Stomach (tissue), 4 donors: Measurements from ENCODE around the gene LCN12.

ENCODE experiments used
- CTCF ChIP-seq, 7 experiments: fragments of 450-650 bp in 4 of 7; fragments of 200-600 bp in 3 of 7; sonication (generic) in 3 of 7; IDR thresholded peaks; one replicate each; pipeline ENCODE4 v1.5.1; 2016 to 2019; ENCODE audit warnings: antibody characterized with exemption in 7 of 7, control low read depth in 2 of 7, mild to moderate bottlenecking in 1 of 7
- POLR2A ChIP-seq, 4 donors: fragments of 450-650 bp; IDR thresholded peaks; one replicate each; pipeline ENCODE4 v1.6.1; 2016; ENCODE audit warnings: antibody characterized with exemption in 4 of 4, control low read depth in 2 of 4, mild to moderate bottlenecking in 1 of 4, moderate library complexity in 1 of 4
- POLR2AphosphoS5 ChIP-seq, 3 donors: sonication (generic); formaldehyde crosslinking; IDR thresholded peaks; one replicate each; pipeline ENCODE4 v1.6.1; 2016; ENCODE audit warnings: antibody characterized with exemption in 3 of 3

GRCh38 chr9:136928591-136928990 lies 23.5 kb upstream of the LCN12 start:
- TF ChIP-seq POLR2A (IDR thresholded peaks at IDR 0.05): no peak
- no peak for TF ChIP-seq CTCF (IDR thresholded peaks at IDR 0.05)
- TF ChIP-seq POLR2AphosphoS5 (IDR thresholded peaks at IDR 0.05): no peak
